ENCODE data around the gene TASP1. TPM values are rescaled to one million over a fixed set of nuclear protein-coding genes. Genes with fewer than 3 reads are reported as not detected.

The TASP1 gene
- total RNA-seq, 1 experiment from 2014 or later, result 8.9 TPM

- ChIA-PET CTCF (no interaction called here), POLR2A (interaction anchor here (0.6 kb wide), 1 partner anchor 368 kb away, joined by 7 read pairs; no protein-coding TSS in a partner anchor)
- in situ Hi-C loops (cut with HindIII; ENCODE audit: low pct_unique_long_range_greater_than_20kb, low sequenced_read_pairs), result no loop called here
- H3K4me1 ChIP-seq (ENCODE audit: control insufficient read depth, insufficient read depth, low read length), result no peaks in the 10 kb centered on the region
- no peak for TF ChIP-seq REST (IDR thresholded peaks at IDR 0.05; ENCODE audit: insufficient read depth in 1 of 2, low read depth in 2 of 2, low read length in 1 of 2)
- TF ChIP-seq POLR2AphosphoS5 (IDR thresholded peaks at IDR 0.05; ENCODE audit: low read depth, low read length), result no peak
- TF ChIP-seq CTCF (IDR thresholded peaks at IDR 0.05), result no peak
- TF ChIP-seq SIN3A (IDR thresholded peaks at IDR 0.05; ENCODE audit: borderline replicate concordance, insufficient read depth, low read depth, low read length), result no peak
- TF ChIP-seq TCF7L2 (IDR thresholded peaks at IDR 0.05; ENCODE audit: low read depth, low read length), result no peak
- no peak overlapping the region for H3K4me3 ChIP-seq (ENCODE audit: low read depth in 2 of 2, low read length in 2 of 2)
- no peaks in the 10 kb centered on the region for H3K36me3 ChIP-seq (ENCODE audit: control insufficient read depth, insufficient read depth, low read length)
- intact Hi-C loops (cut with micrococcal nuclease; ENCODE audit: unreplicated experiment), result no loop called here
- no peak for ATAC-seq
- no peaks in the 10 kb centered on the region for H3K9me3 ChIP-seq (ENCODE audit: control insufficient read depth, insufficient read depth, low read depth, low read length)
- no peak overlapping the region for H3K27ac ChIP-seq (ENCODE audit: low read length)
- BruUV-seq (replicated peaks), result no TSS peak
- H3K27me3 ChIP-seq (ENCODE audit: control insufficient read depth, insufficient read depth, low read length), result no peaks in the 10 kb centered on the region
- DNase-seq (ENCODE audit: low read depth, low spot score), result no peak
These were observed 235.3 kb downstream of the TASP1 start for GRCh38 chr20:13403453-13403852.

GRCh38 chr20:13402986-13403385 lies 235.7 kb downstream of the TASP1 start:
- no peak for TF ChIP-seq REST (IDR thresholded peaks at IDR 0.05; ENCODE audit: insufficient read depth in 1 of 2, low read depth in 2 of 2, low read length in 1 of 2)
- no peak for TF ChIP-seq POLR2AphosphoS5 (IDR thresholded peaks at IDR 0.05; ENCODE audit: low read depth, low read length)
- TF ChIP-seq CTCF (IDR thresholded peaks at IDR 0.05), result no peak
- no peak for TF ChIP-seq TCF7L2 (IDR thresholded peaks at IDR 0.05; ENCODE audit: low read depth, low read length)
- no peak for TF ChIP-seq SIN3A (IDR thresholded peaks at IDR 0.05; ENCODE audit: borderline replicate concordance, insufficient read depth, low read depth, low read length)
- no peak for ATAC-seq
- no peak for DNase-seq (ENCODE audit: low read depth, low spot score)
- H3K4me3 ChIP-seq (ENCODE audit: low read depth in 2 of 2, low read length in 2 of 2), result no peak overlapping the region
- POLR2A ChIA-PET, result interaction anchor here (0.6 kb wide), 1 partner anchor 368 kb away, joined by 7 read pairs; no protein-coding TSS in a partner anchor
- H3K27me3 ChIP-seq (ENCODE audit: control insufficient read depth, insufficient read depth, low read length), result no peaks in the 10 kb centered on the region
- in situ Hi-C loops (cut with HindIII; ENCODE audit: low pct_unique_long_range_greater_than_20kb, low sequenced_read_pairs), result no loop called here
- H3K36me3 ChIP-seq (ENCODE audit: control insufficient read depth, insufficient read depth, low read length), result no peaks in the 10 kb centered on the region
- no peaks in the 10 kb centered on the region for H3K4me1 ChIP-seq (ENCODE audit: control insufficient read depth, insufficient read depth, low read length)
- intact Hi-C loops (cut with micrococcal nuclease; ENCODE audit: unreplicated experiment), result no loop called here
- H3K27ac ChIP-seq (ENCODE audit: low read length), result no peak overlapping the region
- H3K9me3 ChIP-seq (ENCODE audit: control insufficient read depth, insufficient read depth, low read depth, low read length), result no peaks in the 10 kb centered on the region
- CTCF ChIA-PET, result no interaction called here
- no TSS peak for BruUV-seq (replicated peaks)

Measured in Panc1 (cell line).